ENCODE results near the gene LGALSL.

Gene LGALSL

DNA sequence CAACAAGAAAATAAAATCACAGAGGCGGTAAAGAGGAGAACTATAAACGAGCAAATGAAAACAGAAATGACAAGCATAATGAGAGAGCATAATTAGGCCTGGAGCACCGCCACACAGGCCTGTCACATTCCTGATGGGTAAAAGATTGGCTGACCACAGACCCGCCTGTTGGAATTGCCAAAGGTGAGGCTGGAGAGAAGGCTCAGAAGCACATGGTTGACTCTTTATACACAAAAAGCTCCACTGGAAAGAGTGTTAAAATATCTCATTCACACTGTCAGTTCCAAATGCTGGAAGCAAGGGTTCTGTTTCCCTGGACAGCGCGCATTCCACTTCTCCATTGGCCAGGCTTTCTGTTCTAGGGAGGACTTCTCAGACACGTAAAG lies 5.9 kb upstream of the LGALSL start:
- ATAC-seq: no peak
- TF ChIP-seq ZC3H10 (CRISPR knock-in tag; IDR thresholded peaks at IDR 0.05) (no peak), TCF4 (CRISPR knock-in tag; IDR thresholded peaks at IDR 0.05; ENCODE audit: borderline replicate concordance) (no peak), ESRRG (CRISPR knock-in tag; IDR thresholded peaks at IDR 0.05) (no peak), SNAI2 (CRISPR knock-in tag; IDR thresholded peaks at IDR 0.05) (no peak), CREB5 (CRISPR knock-in tag; IDR thresholded peaks at IDR 0.05; ENCODE audit: low read depth) (no peak), CSDC2 (CRISPR knock-in tag; IDR thresholded peaks at IDR 0.05) (no peak), OSR1 (CRISPR knock-in tag; IDR thresholded peaks at IDR 0.05) (no peak)
- TF ChIP-seq, protein P1, sequence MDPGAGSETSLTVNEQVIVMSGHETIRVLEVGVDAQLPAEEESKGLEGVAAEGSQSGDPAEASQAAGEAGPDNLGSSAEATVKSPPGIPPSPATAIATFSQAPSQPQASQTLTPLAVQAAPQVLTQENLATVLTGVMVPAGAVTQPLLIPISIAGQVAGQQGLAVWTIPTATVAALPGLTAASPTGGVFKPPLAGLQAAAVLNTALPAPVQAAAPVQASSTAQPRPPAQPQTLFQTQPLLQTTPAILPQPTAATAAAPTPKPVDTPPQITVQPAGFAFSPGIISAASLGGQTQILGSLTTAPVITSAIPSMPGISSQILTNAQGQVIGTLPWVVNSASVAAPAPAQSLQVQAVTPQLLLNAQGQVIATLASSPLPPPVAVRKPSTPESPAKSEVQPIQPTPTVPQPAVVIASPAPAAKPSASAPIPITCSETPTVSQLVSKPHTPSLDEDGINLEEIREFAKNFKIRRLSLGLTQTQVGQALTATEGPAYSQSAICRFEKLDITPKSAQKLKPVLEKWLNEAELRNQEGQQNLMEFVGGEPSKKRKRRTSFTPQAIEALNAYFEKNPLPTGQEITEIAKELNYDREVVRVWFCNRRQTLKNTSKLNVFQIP (CRISPR knock-in tag; IDR thresholded peaks at IDR 0.05; ENCODE audit: borderline replicate concordance, low read depth): no peak
- TF ChIP-seq, protein P2, sequence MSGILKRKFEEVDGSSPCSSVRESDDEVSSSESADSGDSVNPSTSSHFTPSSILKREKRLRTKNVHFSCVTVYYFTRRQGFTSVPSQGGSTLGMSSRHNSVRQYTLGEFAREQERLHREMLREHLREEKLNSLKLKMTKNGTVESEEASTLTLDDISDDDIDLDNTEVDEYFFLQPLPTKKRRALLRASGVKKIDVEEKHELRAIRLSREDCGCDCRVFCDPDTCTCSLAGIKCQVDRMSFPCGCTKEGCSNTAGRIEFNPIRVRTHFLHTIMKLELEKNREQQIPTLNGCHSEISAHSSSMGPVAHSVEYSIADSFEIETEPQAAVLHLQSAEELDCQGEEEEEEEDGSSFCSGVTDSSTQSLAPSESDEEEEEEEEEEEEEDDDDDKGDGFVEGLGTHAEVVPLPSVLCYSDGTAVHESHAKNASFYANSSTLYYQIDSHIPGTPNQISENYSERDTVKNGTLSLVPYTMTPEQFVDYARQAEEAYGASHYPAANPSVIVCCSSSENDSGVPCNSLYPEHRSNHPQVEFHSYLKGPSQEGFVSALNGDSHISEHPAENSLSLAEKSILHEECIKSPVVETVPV (CRISPR knock-in tag; IDR thresholded peaks at IDR 0.05): no peak

DNA sequence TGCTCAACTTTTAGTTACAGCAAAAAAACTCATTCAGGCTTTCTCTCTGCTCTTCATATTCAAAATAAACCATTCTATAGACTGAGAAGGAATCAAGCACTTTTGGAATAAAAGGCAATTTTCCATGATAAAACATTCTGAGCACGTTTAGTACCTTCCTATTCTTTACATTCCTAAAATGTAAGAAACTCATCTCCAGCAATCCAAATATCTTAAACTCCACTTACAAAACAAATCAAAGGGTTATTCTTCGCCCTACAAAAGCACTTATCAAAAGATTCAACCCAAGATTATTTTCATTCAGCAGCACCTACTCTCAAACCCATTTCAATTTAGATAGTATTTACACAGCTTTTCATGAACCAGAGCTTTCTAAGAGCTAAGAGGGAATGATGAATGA lies 2.9 kb upstream of the LGALSL start:
- ATAC-seq: no peak
- no peak for TF ChIP-seq ZNF8 (CRISPR knock-in tag; IDR thresholded peaks at IDR 0.05)
- TF ChIP-seq ZNF70 (CRISPR knock-in tag; IDR thresholded peaks at IDR 0.05): no peak
- TF ChIP-seq TOX (CRISPR knock-in tag; IDR thresholded peaks at IDR 0.05; ENCODE audit: borderline replicate concordance): no peak
- no peak for TF ChIP-seq GLIS3 (CRISPR knock-in tag; IDR thresholded peaks at IDR 0.05)
- no peak for TF ChIP-seq CSDC2 (CRISPR knock-in tag; IDR thresholded peaks at IDR 0.05)
- TF ChIP-seq ZNF565 (CRISPR knock-in tag; conservative IDR thresholded peaks at IDR 0.05; ENCODE audit: low read depth): no peak

DNA sequence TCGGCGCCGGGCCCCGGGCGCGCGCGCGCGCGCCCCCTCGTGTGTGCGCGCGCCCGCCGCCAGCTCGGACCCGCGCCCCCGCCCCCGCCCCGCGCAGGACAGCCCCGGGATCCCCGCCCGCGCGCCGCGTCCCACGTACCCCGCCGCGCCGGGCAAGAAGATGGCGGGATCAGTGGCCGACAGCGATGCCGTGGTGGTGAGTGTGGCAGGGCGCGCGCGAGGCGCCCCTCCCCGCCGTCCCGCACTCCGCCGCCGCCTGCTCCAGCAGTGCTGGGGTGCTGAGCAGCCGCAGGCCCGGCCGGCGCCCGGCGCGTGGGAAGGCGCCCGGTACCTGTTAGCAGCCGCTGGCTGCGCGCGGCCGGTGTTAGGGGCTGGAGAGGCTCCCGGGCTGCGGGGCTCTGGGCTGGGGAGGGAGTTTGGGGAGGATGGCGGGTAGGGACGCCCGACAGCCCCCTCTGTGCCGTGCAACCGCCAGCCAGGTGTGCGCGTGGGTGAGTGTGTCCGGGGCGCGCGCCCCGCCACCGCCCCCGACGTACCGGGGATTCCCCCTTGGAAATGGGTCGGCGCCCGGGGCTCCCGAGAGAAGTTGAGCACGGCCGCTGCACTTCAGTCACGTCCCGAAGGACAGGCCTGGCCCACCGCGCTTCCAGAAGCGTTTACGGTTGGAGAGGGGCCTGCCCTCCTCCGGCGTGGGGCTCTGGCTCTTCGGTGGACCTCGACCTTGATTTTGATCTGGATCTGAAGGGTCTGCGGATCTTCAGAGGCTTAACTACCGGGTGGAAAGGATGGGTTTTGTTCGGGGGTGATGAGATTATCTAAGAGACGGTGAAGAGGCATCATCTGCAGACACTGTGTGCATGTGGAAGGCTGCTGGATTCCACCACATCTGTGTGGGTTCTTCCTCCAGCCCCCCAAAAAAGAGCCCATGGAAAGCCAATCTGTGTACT lies 697 bp downstream of the LGALSL start:
- TF ChIP-seq ZNF70 (CRISPR knock-in tag; IDR thresholded peaks at IDR 0.05): no peak
- no peak for TF ChIP-seq CSDC2 (CRISPR knock-in tag; IDR thresholded peaks at IDR 0.05)
- no peak for TF ChIP-seq CREB5 (CRISPR knock-in tag; IDR thresholded peaks at IDR 0.05; ENCODE audit: low read depth)
- no peak for TF ChIP-seq SNAI2 (CRISPR knock-in tag; IDR thresholded peaks at IDR 0.05)
- TF ChIP-seq ZFP3 (CRISPR knock-in tag; IDR thresholded peaks at IDR 0.05): no peak
- no peak for TF ChIP-seq PPARA (CRISPR knock-in tag; IDR thresholded peaks at IDR 0.05; ENCODE audit: borderline replicate concordance)
- TF ChIP-seq, protein P1 (CRISPR knock-in tag; IDR thresholded peaks at IDR 0.05; ENCODE audit: borderline replicate concordance, low read depth): no peak
- ATAC-seq: peak; percentile 72

DNA sequence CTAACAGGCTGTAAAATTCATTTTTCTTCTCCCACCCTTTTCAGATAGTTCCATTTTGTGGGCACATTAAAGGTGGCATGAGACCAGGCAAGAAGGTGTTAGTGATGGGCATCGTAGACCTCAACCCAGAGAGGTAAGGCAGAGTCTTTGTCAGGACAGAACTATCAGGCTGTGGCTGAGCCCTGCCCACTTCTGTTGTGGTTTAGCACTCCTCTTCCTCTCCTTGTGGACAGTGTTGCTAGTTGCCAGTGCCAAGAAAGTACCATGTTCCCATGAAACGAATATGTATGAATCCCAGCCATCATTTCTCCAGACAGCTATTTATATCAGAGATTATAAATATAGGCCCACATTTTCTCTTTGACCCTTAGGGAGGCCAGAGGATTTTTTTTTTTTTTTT lies 1.6 kb downstream of the LGALSL start:
- no peak for ATAC-seq
- TF ChIP-seq SNAI2 (CRISPR knock-in tag; IDR thresholded peaks at IDR 0.05) (no peak), TOX (CRISPR knock-in tag; IDR thresholded peaks at IDR 0.05; ENCODE audit: borderline replicate concordance) (no peak)

GRCh38 chr2:64456293-64456692 lies 2.3 kb downstream of the LGALSL start:
- ATAC-seq: no peak
- TF ChIP-seq CSDC2 (CRISPR knock-in tag; IDR thresholded peaks at IDR 0.05): no peak
- TF ChIP-seq ESRRG (CRISPR knock-in tag; IDR thresholded peaks at IDR 0.05): no peak
- TF ChIP-seq, protein P3, sequence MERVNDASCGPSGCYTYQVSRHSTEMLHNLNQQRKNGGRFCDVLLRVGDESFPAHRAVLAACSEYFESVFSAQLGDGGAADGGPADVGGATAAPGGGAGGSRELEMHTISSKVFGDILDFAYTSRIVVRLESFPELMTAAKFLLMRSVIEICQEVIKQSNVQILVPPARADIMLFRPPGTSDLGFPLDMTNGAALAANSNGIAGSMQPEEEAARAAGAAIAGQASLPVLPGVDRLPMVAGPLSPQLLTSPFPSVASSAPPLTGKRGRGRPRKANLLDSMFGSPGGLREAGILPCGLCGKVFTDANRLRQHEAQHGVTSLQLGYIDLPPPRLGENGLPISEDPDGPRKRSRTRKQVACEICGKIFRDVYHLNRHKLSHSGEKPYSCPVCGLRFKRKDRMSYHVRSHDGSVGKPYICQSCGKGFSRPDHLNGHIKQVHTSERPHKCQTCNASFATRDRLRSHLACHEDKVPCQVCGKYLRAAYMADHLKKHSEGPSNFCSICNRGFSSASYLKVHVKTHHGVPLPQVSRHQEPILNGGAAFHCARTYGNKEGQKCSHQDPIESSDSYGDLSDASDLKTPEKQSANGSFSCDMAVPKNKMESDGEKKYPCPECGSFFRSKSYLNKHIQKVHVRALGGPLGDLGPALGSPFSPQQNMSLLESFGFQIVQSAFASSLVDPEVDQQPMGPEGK (CRISPR knock-in tag; IDR thresholded peaks at IDR 0.05; ENCODE audit: borderline replicate concordance): no peak
- no peak for TF ChIP-seq PPARA (CRISPR knock-in tag; IDR thresholded peaks at IDR 0.05; ENCODE audit: borderline replicate concordance)
- no peak for TF ChIP-seq TOX (CRISPR knock-in tag; IDR thresholded peaks at IDR 0.05; ENCODE audit: borderline replicate concordance)
- no peak for TF ChIP-seq SNAI2 (CRISPR knock-in tag; IDR thresholded peaks at IDR 0.05)
- TF ChIP-seq, protein P2 (CRISPR knock-in tag; IDR thresholded peaks at IDR 0.05): no peak
- no peak for TF ChIP-seq GLIS3 (CRISPR knock-in tag; IDR thresholded peaks at IDR 0.05)
